HepG2 (cell line): ENCODE results near the gene PDCL3.

ENCODE experiments used
- CBFB ChIP-seq: sonication (generic); formaldehyde crosslinking; IDR thresholded peaks from 2 replicates; pipeline ENCODE4 v1.4.0; 2020; ENCODE audit warnings: missing genetic modification reagents
- EP300 ChIP-seq, 3 experiments: sonication (generic) in 1 of 3; formaldehyde crosslinking in 1 of 3; IDR thresholded peaks; 2 replicates each; pipeline versions ENCODE4 v1.5.1 to v1.6.1; 2011 to 2020; ENCODE audit warnings: low read depth in 2 of 3, low read length in 2 of 3, borderline replicate concordance in 1 of 3, improper control_type of control experiment in 1 of 3, mild to moderate bottlenecking in 1 of 3, missing genetic modification reagents in 1 of 3, moderate library complexity in 1 of 3
- HDAC6 ChIP-seq: fragments of 200-600 bp; sonication (generic); IDR thresholded peaks from 2 replicates; pipeline ENCODE4 v1.7.0; 2017; ENCODE audit warnings: mild to moderate bottlenecking, antibody characterized with exemption, low read length, low read depth
- HMGXB3 ChIP-seq: sonication (generic); formaldehyde crosslinking; IDR thresholded peaks from 2 replicates; pipeline ENCODE4 v1.4.0; 2020; ENCODE audit warnings: missing genetic modification reagents, borderline replicate concordance
- MAZ ChIP-seq, 2 experiments: sonication (generic) in 1 of 2; formaldehyde crosslinking in 1 of 2; IDR thresholded peaks; 2 replicates each; pipeline versions ENCODE4 v1.5.0 to v1.6.1; 2012 to 2020; ENCODE audit warnings: low read depth in 2 of 2, mild to moderate bottlenecking in 2 of 2, borderline replicate concordance in 1 of 2, improper control_type of control experiment in 1 of 2, low read length in 1 of 2, missing genetic modification reagents in 1 of 2, moderate library complexity in 1 of 2
- PHF21A ChIP-seq: sonication (generic); formaldehyde crosslinking; IDR thresholded peaks from 2 replicates; pipeline ENCODE4 v1.5.0; 2020; ENCODE audit warnings: mild to moderate bottlenecking, missing genetic modification reagents
- ZBTB25 ChIP-seq: IDR thresholded peaks from 2 replicates; pipeline ENCODE4 v1.6.1; 2018; ENCODE audit warnings: missing genetic modification reagents
- ZFX ChIP-seq: sonication (generic); formaldehyde crosslinking; IDR thresholded peaks from 2 replicates; pipeline ENCODE4 v1.4.0; 2020; ENCODE audit warnings: mild to moderate bottlenecking, low read depth, missing genetic modification reagents, moderate library complexity
- ZNF382 ChIP-seq: sonication (generic); formaldehyde crosslinking; IDR thresholded peaks from 2 replicates; pipeline ENCODE4 v1.5.0; 2020; ENCODE audit warnings: missing genetic modification reagents, mild to moderate bottlenecking, borderline replicate concordance
- ZNF629 ChIP-seq: sonication (generic); formaldehyde crosslinking; conservative IDR thresholded peaks from 2 replicates; pipeline ENCODE4 v1.5.0; 2020; ENCODE audit warnings: missing genetic modification reagents
- ZNF674 ChIP-seq: sonication (generic); formaldehyde crosslinking; IDR thresholded peaks from 2 replicates; pipeline ENCODE4 v1.5.0; 2020; ENCODE audit warnings: low read depth, mild to moderate bottlenecking, missing genetic modification reagents

- TF ChIP-seq CBFB (CRISPR knock-in tag) (no peak), MAZ (IDR thresholded peaks at IDR 0.05; ENCODE audit: borderline replicate concordance, low read depth, low read length) (no peak), MAZ (CRISPR knock-in tag; IDR thresholded peaks at IDR 0.05; ENCODE audit: low read depth) (no peak), ZNF674 (CRISPR knock-in tag) (no peak), EP300 (IDR thresholded peaks at IDR 0.05; ENCODE audit: low read depth in 2 of 2, low read length in 2 of 2) (no peak), EP300 (CRISPR knock-in tag; IDR thresholded peaks at IDR 0.05; ENCODE audit: borderline replicate concordance) (no peak), ZFX (CRISPR knock-in tag) (no peak), HDAC6 (no peak), PHF21A (no peak), ZNF382 (no peak), ZNF629 (no peak), ZBTB25 (CRISPR knock-in tag) (no peak), HMGXB3 (CRISPR knock-in tag) (no peak)
These were observed 24.9 kb upstream of the PDCL3 start for GRCh38 chr2:100537918-100538317.
